GM12878 (cell line): Measurements from ENCODE around the gene IPO5. TPM values are rescaled to one million over a fixed set of nuclear protein-coding genes. Genes with fewer than 3 reads are reported as not detected.

Experiments used
- ATAC-seq: fragments of 200-7000 bp; cut with Tn5 transposase; 3 replicates; pipeline ENCODE4 v1.9.1; 2020; ENCODE audit warnings: mild to moderate bottlenecking, moderate library complexity
- BruUV-seq: library from RNA; stranded (reverse); fragments of 400-500 nt; replicated peaks from 2 replicates; lab custom pipeline; 2021; lab: Mats Ljungman, UMichigan
- CTCF ChIA-PET: fragments of 300-600 bp; sonication (Branson Sonifier 250); formaldehyde crosslinking; extraction: SDS; loops from one replicate; lab custom pipeline; 2021; ENCODE audit warnings: inconsistent platforms; lab: Yijun Ruan, JAX
- POLR2A ChIA-PET: fragments of 350-600 bp; formaldehyde crosslinking; extraction: SDS; loops from one replicate; lab custom pipeline; 2021; ENCODE audit warnings: inconsistent platforms; lab: Charles Lee
- RAD21 ChIA-PET: fragments of 300-600 bp; sonication (Branson Sonifier 250); formaldehyde crosslinking; loops from one replicate; lab custom pipeline; 2023; ENCODE audit warnings: antibody characterized with exemption; ENCODE audit not compliant: unreplicated experiment; lab: Charles Lee
- SMC1A ChIA-PET: fragments of 300-600 bp; sonication (Branson Sonifier 250); formaldehyde crosslinking; loops from one replicate; lab custom pipeline; 2023; ENCODE audit not compliant: unreplicated experiment, uncharacterized antibody; lab: Charles Lee
- DNase-seq: peaks from one replicate; pipeline ENCODE4 v3.0.0-alpha.2; 2011; ENCODE audit warnings: low read depth, low spot score
- FAIRE-seq: peaks from 3 replicates; lab custom pipeline; 2011; peaks lifted over from hg19 to GRCh38; lab: Jason Lieb, UNC
- H2AFZ ChIP-seq: 2 replicates; pipeline ENCODE4 v1.6.0; 2011; ENCODE audit warnings: low read depth, low read length, control low read depth; ENCODE audit not compliant: control insufficient read depth
- H3K27ac ChIP-seq: 2 replicates; pipeline ENCODE4 v1.5.1; 2011; ENCODE audit warnings: control low read depth; ENCODE audit not compliant: control insufficient read depth, insufficient read depth
- H3K27me3 ChIP-seq, 2 experiments: replicated peaks in 1 of 2; 2 replicates each; pipeline versions ENCODE4 v1.6.0 to v1.6.1; 2011; ENCODE audit warnings: low read length in 1 of 2; ENCODE audit not compliant: control insufficient read depth in 2 of 2, insufficient read depth in 2 of 2
- H3K36me3 ChIP-seq, 2 experiments: 2 replicates each; pipeline ENCODE4 v1.5.1; 2011; ENCODE audit warnings: low read length in 1 of 2; ENCODE audit not compliant: control insufficient read depth in 2 of 2, insufficient read depth in 2 of 2
- H3K4me1 ChIP-seq: 2 replicates; pipeline ENCODE4 v1.6.1; 2011; ENCODE audit warnings: mild to moderate bottlenecking, low read length, moderate library complexity, mixed read lengths; ENCODE audit not compliant: control insufficient read depth, insufficient read depth
- H3K4me2 ChIP-seq: 2 replicates; pipeline ENCODE4 v1.6.0; 2011; ENCODE audit warnings: control low read depth; ENCODE audit not compliant: control insufficient read depth, insufficient read depth
- H3K4me3 ChIP-seq: fragments of 200-600 bp; sonication (generic); 2 replicates; pipeline ENCODE4 v1.5.1; 2016
- H3K79me2 ChIP-seq: 2 replicates; pipeline ENCODE4 v1.6.0; 2011; ENCODE audit warnings: low read length; ENCODE audit not compliant: control insufficient read depth, insufficient read depth
- H3K9ac ChIP-seq: 2 replicates; pipeline ENCODE4 v1.8.0; 2011; ENCODE audit warnings: low read length, control low read depth, mixed read lengths; ENCODE audit not compliant: control insufficient read depth, insufficient read depth
- H3K9me3 ChIP-seq: replicated peaks from 3 replicates; pipeline ENCODE4 v1.5.1; 2011; ENCODE audit warnings: mild to moderate bottlenecking, low read length; ENCODE audit not compliant: control insufficient read depth, insufficient read depth
- H4K20me1 ChIP-seq: 2 replicates; pipeline ENCODE4 v1.6.0; 2011; ENCODE audit not compliant: control insufficient read depth, insufficient read depth
- BMI1 ChIP-seq: fragments of 450-650 bp; IDR thresholded peaks from 2 replicates; pipeline ENCODE4 v1.6.1; 2016; ENCODE audit warnings: mild to moderate bottlenecking, moderate library complexity, borderline replicate concordance
- GABPA ChIP-seq: IDR thresholded peaks from 2 replicates; pipeline ENCODE4 v1.6.1; 2014; ENCODE audit warnings: antibody characterized with exemption, low read depth, mild to moderate bottlenecking, inconsistent platforms
- IKZF2 ChIP-seq, 2 experiments: fragments of 450-650 bp; IDR thresholded peaks; 2 replicates each; pipeline ENCODE4 v1.6.1; 2017; ENCODE audit warnings: mild to moderate bottlenecking in 2 of 2, moderate library complexity in 2 of 2
- KLF5 ChIP-seq: fragments of 450-650 bp; IDR thresholded peaks from 2 replicates; pipeline ENCODE4 v1.6.1; 2014; ENCODE audit warnings: mild to moderate bottlenecking; ENCODE audit not compliant: partially characterized antibody
- LARP7 ChIP-seq: fragments of 450-650 bp; IDR thresholded peaks from 2 replicates; pipeline ENCODE4 v1.6.1; 2017; ENCODE audit warnings: mild to moderate bottlenecking
- NFYA ChIP-seq: IDR thresholded peaks from 2 replicates; pipeline ENCODE4 v1.6.1; 2011; ENCODE audit warnings: low read depth, mild to moderate bottlenecking, low read length, improper control_type of control experiment, borderline replicate concordance
- NR2C1 ChIP-seq: fragments of 450-650 bp; IDR thresholded peaks from 2 replicates; pipeline ENCODE4 v1.6.1; 2017; ENCODE audit warnings: antibody characterized with exemption, mild to moderate bottlenecking, moderate library complexity
- NRF1 ChIP-seq: conservative IDR thresholded peaks from 2 replicates; pipeline ENCODE4 v1.6.1; 2011; ENCODE audit warnings: mild to moderate bottlenecking, low read depth, low read length, improper control_type of control experiment
- RB1 ChIP-seq: fragments of 450-650 bp; formaldehyde crosslinking; IDR thresholded peaks from 2 replicates; pipeline ENCODE4 v1.6.1; 2017; ENCODE audit warnings: mild to moderate bottlenecking, borderline replicate concordance
- RCOR1 ChIP-seq: conservative IDR thresholded peaks from 2 replicates; pipeline ENCODE4 v1.6.1; 2012; ENCODE audit warnings: low read depth, low read length, improper control_type of control experiment
- RELA ChIP-seq: fragments of 450-650 bp; IDR thresholded peaks from 2 replicates; pipeline ENCODE4 v1.8.0; 2014; ENCODE audit warnings: borderline replicate concordance; ENCODE audit not compliant: partially characterized antibody
- YBX1 ChIP-seq: fragments of 450-650 bp; IDR thresholded peaks from 2 replicates; pipeline ENCODE4 v1.6.1; 2016; ENCODE audit warnings: antibody characterized with exemption
- WGBS: methylation state at CpG from one replicate; pipeline ENCODE4 v1.1.6; 2016; ENCODE audit warnings: low lambda C conversion rate; ENCODE audit not compliant: insufficient replicate concordance, insufficient coverage; ENCODE audit errors: missing lambda C conversion rate; 5-methylcytosine and 5-hydroxymethylcytosine counted together
- in situ Hi-C: fragments of 300-500 bp; cut with MboI; formaldehyde crosslinking; loops from 9 replicates; pipeline ENCODE4 v1.14.3; 2018; ENCODE audit warnings: mixed read lengths
- intact Hi-C: fragments of 100-400 bp; cut with micrococcal nuclease; formaldehyde crosslinking; loops from one replicate; pipeline ENCODE4 v1.14.2; 2022; ENCODE audit not compliant: unreplicated experiment
- polyA plus RNA-seq, 11 experiments: library from polyadenylated mRNA; depleted of rRNA in 4 of 11; unstranded in 6 of 11; stranded (reverse) in 5 of 11; fragments of >200 nt; fragmentation: Nextera tagmentation in 4 of 11; fragmentation: Illumina TruSeq in 1 of 11; extraction: Ambion mirVana in 4 of 11; extraction: Trizol in 1 of 11; gene quantifications; 1 replicate in 1 of 11; 2 replicates in 10 of 11; pipeline versions ENCODE4 v1.2.1 to v1.2.3, GENCODE V29; 2011 to 2016; ENCODE audit warnings: inconsistent platforms in 2 of 11, missing spikeins in 2 of 11, low read depth in 1 of 11
- total RNA-seq, 4 experiments: library from RNA; depleted of rRNA in 3 of 4; stranded (reverse); fragments of >200 nt in 3 of 4; fragmentation: Illumina TruSeq in 1 of 4; extraction: Trizol in 1 of 4; gene quantifications; 2 replicates each; pipeline versions ENCODE4 v1.2.1 to v1.2.3, GENCODE V29; 2013 to 2021
- TF ChIP-seq, protein P1 (sequence below): fragments of 450-650 bp; IDR thresholded peaks from 2 replicates; pipeline ENCODE4 v1.6.1; 2017; ENCODE audit warnings: low read depth, mild to moderate bottlenecking, moderate library complexity
- TF ChIP-seq, protein P2 (sequence below): fragments of 450-650 bp; IDR thresholded peaks from 2 replicates; pipeline ENCODE4 v1.6.1; 2017; ENCODE audit warnings: mild to moderate bottlenecking, moderate library complexity

IPO5 gene
- total and polyA plus RNA-seq, 10 of the 15 experiments (the other 5 are each of a cell fraction or from before 2014, with no cell fraction given) = 45.7 to 196 (median 134) TPM

DNA sequence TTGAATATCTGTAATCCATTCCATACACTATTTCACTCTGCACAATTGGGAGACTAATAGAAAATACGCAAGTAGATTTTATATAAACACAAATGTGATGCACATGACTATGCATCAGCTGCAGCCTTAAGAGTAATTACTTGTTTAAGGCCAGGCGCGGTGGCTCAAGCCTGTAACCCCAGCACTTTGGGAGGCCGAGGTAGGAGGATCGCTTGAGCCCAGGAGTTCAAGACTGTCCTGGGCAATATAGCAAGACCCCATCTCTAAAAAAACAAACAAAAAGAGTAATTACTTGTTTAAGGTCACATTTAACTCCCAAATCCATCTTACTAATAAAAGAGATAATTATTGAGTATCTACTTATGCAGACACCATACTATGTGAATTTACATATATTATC, 18.0 kb downstream of the IPO5 start:
- H3K36me3 ChIP-seq = no peaks in the 10 kb centered on the region
- RAD21 ChIA-PET = no interaction called here
- no TSS peak for BruUV-seq
- CTCF ChIA-PET = no interaction called here
- H3K9me3 ChIP-seq = no peaks in the 10 kb centered on the region
- 91% methylated on average over 5 of the region's 5 CpGs for WGBS
- no peaks in the 10 kb centered on the region for H4K20me1 ChIP-seq
- peaks cover 1% of the 10 kb centered on the region for H3K79me2 ChIP-seq
- intact Hi-C loops = loop anchor here (10.0 kb wide), 2 partner anchors 117 to 537 kb away; partner anchors contain the start of gene RAP2A
- DNase-seq (no peak), ATAC-seq (no peak), FAIRE-seq (no peak)
- H3K27ac ChIP-seq = no peak overlapping the region
- no peak overlapping the region for H3K4me2 ChIP-seq
- no peaks in the 10 kb centered on the region for H3K4me1 ChIP-seq
- H2AFZ ChIP-seq = no peak overlapping the region
- H3K27me3 ChIP-seq = no peaks in the 10 kb centered on the region
- no peak overlapping the region for H3K4me3 ChIP-seq
- H3K9ac ChIP-seq = no peak overlapping the region
- SMC1A ChIA-PET = no interaction called here
- POLR2A ChIA-PET = no interaction called here
- in situ Hi-C loops = no loop called here
- TF ChIP-seq RCOR1 = no peak
- no peak for TF ChIP-seq NRF1
- TF ChIP-seq, protein P1, sequence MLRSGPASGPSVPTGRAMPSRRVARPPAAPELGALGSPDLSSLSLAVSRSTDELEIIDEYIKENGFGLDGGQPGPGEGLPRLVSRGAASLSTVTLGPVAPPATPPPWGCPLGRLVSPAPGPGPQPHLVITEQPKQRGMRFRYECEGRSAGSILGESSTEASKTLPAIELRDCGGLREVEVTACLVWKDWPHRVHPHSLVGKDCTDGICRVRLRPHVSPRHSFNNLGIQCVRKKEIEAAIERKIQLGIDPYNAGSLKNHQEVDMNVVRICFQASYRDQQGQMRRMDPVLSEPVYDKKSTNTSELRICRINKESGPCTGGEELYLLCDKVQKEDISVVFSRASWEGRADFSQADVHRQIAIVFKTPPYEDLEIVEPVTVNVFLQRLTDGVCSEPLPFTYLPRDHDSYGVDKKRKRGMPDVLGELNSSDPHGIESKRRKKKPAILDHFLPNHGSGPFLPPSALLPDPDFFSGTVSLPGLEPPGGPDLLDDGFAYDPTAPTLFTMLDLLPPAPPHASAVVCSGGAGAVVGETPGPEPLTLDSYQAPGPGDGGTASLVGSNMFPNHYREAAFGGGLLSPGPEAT = no peak
- TF ChIP-seq RELA = no peak
- TF ChIP-seq BMI1 = no peak
- TF ChIP-seq YBX1 = no peak

DNA sequence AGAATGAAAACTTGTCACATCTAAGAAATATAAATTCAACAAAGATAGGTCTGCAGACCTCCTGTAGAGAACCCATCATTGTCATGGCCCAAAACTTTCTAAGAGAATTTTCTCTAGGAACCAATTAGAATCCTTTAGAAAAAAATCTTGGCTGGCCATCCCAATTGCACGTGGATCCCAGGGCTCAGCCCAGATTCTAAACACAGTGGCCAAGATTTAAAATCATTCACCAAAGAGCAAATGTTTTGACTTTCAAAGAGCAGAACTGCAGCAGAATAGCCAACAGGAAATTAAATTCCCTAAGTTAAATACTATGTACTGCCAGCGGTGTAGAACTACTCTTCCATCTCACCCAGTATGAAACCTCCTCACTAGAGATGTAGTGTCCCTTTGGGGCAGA, 21.3 kb downstream of the IPO5 start:
- FAIRE-seq (no peak), DNase-seq (no peak), ATAC-seq (no peak)
- BruUV-seq = no TSS peak
- Histone ChIP-seq H3K4me3 (no peak overlapping the region), H3K79me2 (peaks cover 33% of the 10 kb centered on the region), H3K36me3 (no peaks in the 10 kb centered on the region), H4K20me1 (no peaks in the 10 kb centered on the region), H2AFZ (no peak overlapping the region), H3K9ac (no peak overlapping the region), H3K27ac (no peak overlapping the region), H3K4me2 (no peak overlapping the region), H3K9me3 (no peaks in the 10 kb centered on the region), H3K4me1 (no peaks in the 10 kb centered on the region), H3K27me3 (no peaks in the 10 kb centered on the region)
- ChIA-PET SMC1A (no interaction called here), POLR2A (interaction anchor here (0.6 to 0.7 kb wide), 2 partner anchors 12 to 426 kb away, joined by 3 to 4 read pairs; no protein-coding TSS in a partner anchor), RAD21 (no interaction called here), CTCF (no interaction called here)
- in situ Hi-C loops (no loop called here), intact Hi-C loops (loop anchor here (10.0 kb wide), 2 partner anchors 120 to 540 kb away; partner anchors contain the start of gene RAP2A)
- WGBS = 100% methylated on average over 2 of the region's 2 CpGs
- TF ChIP-seq GABPA (no peak), IKZF2 (IDR thresholded peaks at IDR 0.05) (no peak), RB1 (no peak), NFYA (no peak), LARP7 (no peak), NR2C1 (no peak), KLF5 (no peak)
- TF ChIP-seq, protein P2, sequence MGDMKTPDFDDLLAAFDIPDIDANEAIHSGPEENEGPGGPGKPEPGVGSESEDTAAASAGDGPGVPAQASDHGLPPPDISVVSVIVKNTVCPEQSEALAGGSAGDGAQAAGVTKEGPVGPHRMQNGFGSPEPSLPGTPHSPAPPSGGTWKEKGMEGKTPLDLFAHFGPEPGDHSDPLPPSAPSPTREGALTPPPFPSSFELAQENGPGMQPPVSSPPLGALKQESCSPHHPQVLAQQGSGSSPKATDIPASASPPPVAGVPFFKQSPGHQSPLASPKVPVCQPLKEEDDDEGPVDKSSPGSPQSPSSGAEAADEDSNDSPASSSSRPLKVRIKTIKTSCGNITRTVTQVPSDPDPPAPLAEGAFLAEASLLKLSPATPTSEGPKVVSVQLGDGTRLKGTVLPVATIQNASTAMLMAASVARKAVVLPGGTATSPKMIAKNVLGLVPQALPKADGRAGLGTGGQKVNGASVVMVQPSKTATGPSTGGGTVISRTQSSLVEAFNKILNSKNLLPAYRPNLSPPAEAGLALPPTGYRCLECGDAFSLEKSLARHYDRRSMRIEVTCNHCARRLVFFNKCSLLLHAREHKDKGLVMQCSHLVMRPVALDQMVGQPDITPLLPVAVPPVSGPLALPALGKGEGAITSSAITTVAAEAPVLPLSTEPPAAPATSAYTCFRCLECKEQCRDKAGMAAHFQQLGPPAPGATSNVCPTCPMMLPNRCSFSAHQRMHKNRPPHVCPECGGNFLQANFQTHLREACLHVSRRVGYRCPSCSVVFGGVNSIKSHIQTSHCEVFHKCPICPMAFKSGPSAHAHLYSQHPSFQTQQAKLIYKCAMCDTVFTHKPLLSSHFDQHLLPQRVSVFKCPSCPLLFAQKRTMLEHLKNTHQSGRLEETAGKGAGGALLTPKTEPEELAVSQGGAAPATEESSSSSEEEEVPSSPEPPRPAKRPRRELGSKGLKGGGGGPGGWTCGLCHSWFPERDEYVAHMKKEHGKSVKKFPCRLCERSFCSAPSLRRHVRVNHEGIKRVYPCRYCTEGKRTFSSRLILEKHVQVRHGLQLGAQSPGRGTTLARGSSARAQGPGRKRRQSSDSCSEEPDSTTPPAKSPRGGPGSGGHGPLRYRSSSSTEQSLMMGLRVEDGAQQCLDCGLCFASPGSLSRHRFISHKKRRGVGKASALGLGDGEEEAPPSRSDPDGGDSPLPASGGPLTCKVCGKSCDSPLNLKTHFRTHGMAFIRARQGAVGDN = no peak
